Glutamatergic neuron (in vitro differentiated cells): Measurements from ENCODE around the gene FEZF2. TPM values are rescaled to one million over a fixed set of nuclear protein-coding genes. Genes with fewer than 3 reads are reported as not detected.
A peak's percentile ranks its signal among the peaks of the same experiment; 100 is the strongest.

Source experiments
- DNase-seq: peaks from one replicate; pipeline ENCODE4 v3.0.0; 2022
- H3K27ac Mint-ChIP-seq: one replicate; pipeline ENCODE4 v1.8.0; 2020; ENCODE audit warnings: mild to moderate bottlenecking, mixed read lengths, inconsistent platforms; ENCODE audit not compliant: unreplicated experiment
- H3K27me3 Mint-ChIP-seq: one replicate; pipeline ENCODE4 v1.8.0; 2020; ENCODE audit warnings: mild to moderate bottlenecking, moderate library complexity, mixed read lengths, inconsistent platforms; ENCODE audit not compliant: unreplicated experiment
- H3K36me3 Mint-ChIP-seq: one replicate; pipeline ENCODE4 v1.8.0; 2020; ENCODE audit warnings: mild to moderate bottlenecking, mixed read lengths, inconsistent platforms; ENCODE audit not compliant: unreplicated experiment
- H3K4me1 Mint-ChIP-seq: one replicate; pipeline ENCODE4 v1.8.0; 2020; ENCODE audit warnings: mild to moderate bottlenecking, low read depth, mixed read lengths, inconsistent platforms; ENCODE audit not compliant: unreplicated experiment
- H3K4me3 Mint-ChIP-seq: one replicate; pipeline ENCODE4 v1.8.0; 2020; ENCODE audit warnings: mild to moderate bottlenecking, mixed read lengths, inconsistent platforms; ENCODE audit not compliant: unreplicated experiment
- H3K9me3 Mint-ChIP-seq: one replicate; pipeline ENCODE4 v1.8.0; 2020; ENCODE audit warnings: mild to moderate bottlenecking, moderate library complexity, mixed read lengths, inconsistent platforms; ENCODE audit not compliant: unreplicated experiment
- total RNA-seq: library from RNA; stranded (reverse); fragmentation: NEBNext Ultra II Directional; extraction: Animal tissue kit (Norgen Biotek cat#: 25700); gene quantifications from one replicate; pipeline ENCODE4 v1.2.1, GENCODE V29; 2021; ENCODE audit not compliant: unreplicated experiment
- TF ChIP-seq, protein P1 (sequence below): fragments of 200-600 bp; sonication (generic); IDR thresholded peaks from one replicate; pipeline ENCODE4 v1.5.0; 2021; ENCODE audit not compliant: partially characterized antibody, unreplicated experiment

FEZF2 gene
- total RNA-seq, 1 donor from 2014 or later: 0.49 TPM

GRCh38 chr3:62403765-62404164 is 30.4 kb upstream of the FEZF2 start:
- TF ChIP-seq, protein P1, sequence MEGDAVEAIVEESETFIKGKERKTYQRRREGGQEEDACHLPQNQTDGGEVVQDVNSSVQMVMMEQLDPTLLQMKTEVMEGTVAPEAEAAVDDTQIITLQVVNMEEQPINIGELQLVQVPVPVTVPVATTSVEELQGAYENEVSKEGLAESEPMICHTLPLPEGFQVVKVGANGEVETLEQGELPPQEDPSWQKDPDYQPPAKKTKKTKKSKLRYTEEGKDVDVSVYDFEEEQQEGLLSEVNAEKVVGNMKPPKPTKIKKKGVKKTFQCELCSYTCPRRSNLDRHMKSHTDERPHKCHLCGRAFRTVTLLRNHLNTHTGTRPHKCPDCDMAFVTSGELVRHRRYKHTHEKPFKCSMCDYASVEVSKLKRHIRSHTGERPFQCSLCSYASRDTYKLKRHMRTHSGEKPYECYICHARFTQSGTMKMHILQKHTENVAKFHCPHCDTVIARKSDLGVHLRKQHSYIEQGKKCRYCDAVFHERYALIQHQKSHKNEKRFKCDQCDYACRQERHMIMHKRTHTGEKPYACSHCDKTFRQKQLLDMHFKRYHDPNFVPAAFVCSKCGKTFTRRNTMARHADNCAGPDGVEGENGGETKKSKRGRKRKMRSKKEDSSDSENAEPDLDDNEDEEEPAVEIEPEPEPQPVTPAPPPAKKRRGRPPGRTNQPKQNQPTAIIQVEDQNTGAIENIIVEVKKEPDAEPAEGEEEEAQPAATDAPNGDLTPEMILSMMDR: no peak
- H3K27ac Mint-ChIP-seq: no peak overlapping the region
- no peak for DNase-seq
- no peaks in the 10 kb centered on the region for H3K9me3 Mint-ChIP-seq
- H3K4me1 Mint-ChIP-seq: peaks cover 20% of the 10 kb centered on the region
- H3K4me3 Mint-ChIP-seq: no peak overlapping the region
- H3K27me3 Mint-ChIP-seq: peaks cover 2% of the 10 kb centered on the region
- no peaks in the 10 kb centered on the region for H3K36me3 Mint-ChIP-seq

- Mint-ChIP-seq H3K9me3 (no peaks in the 10 kb centered on the region), H3K27me3 (no peaks in the 10 kb centered on the region), H3K27ac (no peak overlapping the region), H3K4me3 (no peak overlapping the region), H3K4me1 (no peaks in the 10 kb centered on the region), H3K36me3 (no peaks in the 10 kb centered on the region)
- TF ChIP-seq, protein P1: no peak
- DNase-seq: no peak
These were observed 19.4 kb upstream of the FEZF2 start for GRCh38 chr3:62392626-62393292.

DNA sequence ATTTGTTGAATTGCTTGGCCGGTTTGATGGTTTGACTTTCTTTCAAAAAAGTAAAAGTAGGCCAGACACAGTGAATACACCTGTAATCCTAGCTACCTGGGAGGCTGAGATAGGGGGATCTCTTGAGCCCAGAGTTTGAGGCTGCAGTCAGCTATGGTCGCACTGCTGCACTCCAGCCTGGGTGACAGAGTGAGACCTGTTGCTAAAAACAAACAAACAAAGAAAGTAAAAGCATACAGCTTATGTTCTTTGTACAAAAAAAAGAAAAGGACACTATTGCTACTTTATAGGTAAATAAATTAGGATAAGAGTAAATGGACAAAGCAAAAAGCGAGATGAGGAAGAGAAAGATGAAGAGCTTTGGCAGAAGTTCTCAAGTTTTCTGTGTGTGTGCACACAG is 13.9 kb upstream of the FEZF2 start:
- no peak overlapping the region for H3K4me3 Mint-ChIP-seq
- no peak for DNase-seq
- no peaks in the 10 kb centered on the region for H3K27me3 Mint-ChIP-seq
- TF ChIP-seq, protein P1: no peak
- H3K9me3 Mint-ChIP-seq: no peaks in the 10 kb centered on the region
- H3K4me1 Mint-ChIP-seq: no peaks in the 10 kb centered on the region
- no peak overlapping the region for H3K27ac Mint-ChIP-seq
- no peaks in the 10 kb centered on the region for H3K36me3 Mint-ChIP-seq

GRCh38 chr3:62379321-62379798 is 6.0 kb upstream of the FEZF2 start:
- H3K27me3 Mint-ChIP-seq: peaks cover 30% of the 10 kb centered on the region

DNA sequence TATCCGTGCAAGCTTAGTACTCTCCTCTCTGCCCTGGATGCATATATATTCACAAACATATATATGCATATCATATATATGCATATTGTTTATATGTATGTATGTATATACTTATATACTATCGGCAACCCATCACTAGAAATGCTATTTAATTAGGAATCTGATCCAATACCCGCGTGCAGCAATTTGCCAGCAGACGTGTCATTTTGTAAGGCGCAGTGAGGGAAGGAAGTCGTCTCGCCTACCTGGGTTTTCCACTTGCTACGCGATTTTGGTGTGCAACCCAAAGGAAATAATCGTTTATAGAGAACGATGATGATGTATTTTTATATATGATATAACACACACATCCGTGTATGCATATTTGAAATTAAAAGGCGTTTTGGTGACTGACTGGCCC is 5.6 kb upstream of the FEZF2 start:
- no peaks in the 10 kb centered on the region for H3K36me3 Mint-ChIP-seq

More at GRCh38 chr3:62379321-62379798, 6.0 kb upstream of the FEZF2 start:
- peak overlapping the region; percentile 63 for H3K4me3 Mint-ChIP-seq
- peaks cover 23% of the 10 kb centered on the region for H3K4me1 Mint-ChIP-seq
- no peak overlapping the region for H3K27ac Mint-ChIP-seq
- H3K36me3 Mint-ChIP-seq: no peaks in the 10 kb centered on the region
- TF ChIP-seq, protein P1: no peak
- DNase-seq: no peak
- peaks cover 11% of the 10 kb centered on the region for H3K9me3 Mint-ChIP-seq

More for the DNA sequence above, 5.6 kb upstream of the FEZF2 start:
- Mint-ChIP-seq H3K27ac (no peak overlapping the region), H3K4me3 (peak overlapping the region; percentile 80), H3K27me3 (peaks cover 34% of the 10 kb centered on the region), H3K9me3 (peaks cover 15% of the 10 kb centered on the region), H3K4me1 (peaks cover 23% of the 10 kb centered on the region)
- TF ChIP-seq, protein P1: no peak
- no peak for DNase-seq
